OCI-LY1 (cell line): Measurements from ENCODE around the gene ERBB4.

Experiments used
- EZH2 ChIP-seq: fragments of 200-600 bp; sonication (generic), shearing (Covaris generic); IDR thresholded peaks from 2 replicates; pipeline ENCODE4 v1.8.0; 2017; ENCODE audit warnings: borderline replicate concordance, mixed run types, mild to moderate bottlenecking, antibody characterized with exemption, low read length, moderate library complexity, mixed read lengths
- TF ChIP-seq, protein P1 (sequence below): fragments of 200-600 bp; sonication (generic), shearing (Covaris generic); IDR thresholded peaks from 2 replicates; pipeline ENCODE4 v1.5.1; 2017; ENCODE audit warnings: mild to moderate bottlenecking, antibody characterized with exemption, low read length, moderate library complexity, mixed read lengths

DNA sequence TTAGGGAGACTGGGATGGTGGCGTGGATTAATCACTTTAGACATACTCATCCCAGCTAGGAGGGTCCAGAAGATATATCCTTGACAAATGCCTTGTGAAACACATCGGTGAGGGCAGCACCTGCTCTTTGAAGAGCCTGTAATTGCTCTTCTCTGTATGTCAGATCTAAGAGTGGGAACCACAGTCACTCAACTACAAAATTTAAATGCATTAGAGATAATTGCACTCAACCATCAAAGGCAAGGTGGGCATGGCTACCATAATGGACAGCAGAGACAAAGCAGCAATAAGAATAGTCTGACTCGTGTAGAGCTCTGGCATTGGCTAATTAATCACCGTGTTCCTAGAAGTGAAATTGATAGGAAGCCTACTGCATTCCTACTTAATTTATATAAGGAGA, 96.8 kb downstream of the ERBB4 start:
- TF ChIP-seq, protein P1, sequence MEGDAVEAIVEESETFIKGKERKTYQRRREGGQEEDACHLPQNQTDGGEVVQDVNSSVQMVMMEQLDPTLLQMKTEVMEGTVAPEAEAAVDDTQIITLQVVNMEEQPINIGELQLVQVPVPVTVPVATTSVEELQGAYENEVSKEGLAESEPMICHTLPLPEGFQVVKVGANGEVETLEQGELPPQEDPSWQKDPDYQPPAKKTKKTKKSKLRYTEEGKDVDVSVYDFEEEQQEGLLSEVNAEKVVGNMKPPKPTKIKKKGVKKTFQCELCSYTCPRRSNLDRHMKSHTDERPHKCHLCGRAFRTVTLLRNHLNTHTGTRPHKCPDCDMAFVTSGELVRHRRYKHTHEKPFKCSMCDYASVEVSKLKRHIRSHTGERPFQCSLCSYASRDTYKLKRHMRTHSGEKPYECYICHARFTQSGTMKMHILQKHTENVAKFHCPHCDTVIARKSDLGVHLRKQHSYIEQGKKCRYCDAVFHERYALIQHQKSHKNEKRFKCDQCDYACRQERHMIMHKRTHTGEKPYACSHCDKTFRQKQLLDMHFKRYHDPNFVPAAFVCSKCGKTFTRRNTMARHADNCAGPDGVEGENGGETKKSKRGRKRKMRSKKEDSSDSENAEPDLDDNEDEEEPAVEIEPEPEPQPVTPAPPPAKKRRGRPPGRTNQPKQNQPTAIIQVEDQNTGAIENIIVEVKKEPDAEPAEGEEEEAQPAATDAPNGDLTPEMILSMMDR = no peak
- TF ChIP-seq EZH2 = no peak
